ENCODE results near the gene SNCB.

Gene SNCB

GRCh38 chr5:176629853-176630680, at the start of gene SNCB, which contains the start of gene EIF4E1B:
Gene SNCB (minus strand): TSS chr5:176630534. CDS start chr5:176629654, 880 bp downstream.
Gene EIF4E1B (plus strand): TSS chr5:176630675. CDS start chr5:176642788, 12,113 bp downstream.
- peak in 2 of 3 experiments; percentile 25 to 63 for DNase-seq (ENCODE audit: low read depth in 3 of 3)

DNA sequence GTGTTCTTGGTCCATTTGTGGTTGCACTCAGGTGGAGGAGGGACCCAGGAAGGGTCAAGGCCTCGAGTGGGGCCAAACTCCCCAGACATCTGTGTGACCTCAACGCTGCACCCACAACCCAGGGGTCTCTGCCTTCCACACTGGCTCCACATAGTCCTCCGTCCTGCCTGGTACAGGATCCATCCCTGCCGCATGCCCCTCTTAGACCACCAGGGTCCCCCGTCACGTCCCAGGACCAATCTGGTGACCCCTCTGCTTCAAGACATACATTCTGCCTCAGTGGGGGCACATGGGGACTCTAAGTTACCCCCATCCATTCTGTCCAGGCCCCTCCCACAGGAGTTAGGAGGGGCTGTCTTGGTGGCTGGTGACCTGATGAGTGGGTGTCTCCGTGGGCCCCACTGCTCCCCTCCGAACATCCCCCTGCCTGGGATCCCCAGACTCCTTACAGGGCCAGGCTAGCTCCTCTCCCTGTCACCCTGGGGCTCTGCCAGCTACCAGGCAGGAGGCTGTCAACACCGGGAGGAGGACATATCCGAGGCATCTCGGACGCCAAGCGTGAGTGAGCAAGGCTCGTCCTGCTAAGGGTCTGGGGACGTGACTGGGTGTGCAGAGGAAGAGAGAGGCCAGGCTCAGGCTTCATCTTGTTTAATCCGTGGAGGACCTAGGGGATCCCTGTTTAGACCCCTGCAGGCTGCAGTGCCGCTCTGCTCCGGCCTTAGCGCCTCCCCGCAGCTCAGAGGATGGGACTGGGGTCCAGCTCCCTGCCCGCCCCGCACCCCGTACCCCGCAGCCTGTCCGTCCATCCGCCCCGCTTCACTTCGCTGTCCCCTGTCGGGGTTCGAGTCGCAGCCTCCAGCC, 49.3 kb upstream of the SNCB start:
- DNase-seq (ENCODE audit: low read depth in 3 of 3): no peak

GRCh38 chr5:176678584-176678983, 48.2 kb upstream of the SNCB start:
- no peak for DNase-seq (ENCODE audit: low read depth in 3 of 3)

- no peak for DNase-seq (ENCODE audit: low read depth in 3 of 3)
Observed at GRCh38 chr5:176677209-176677939, 47.0 kb upstream of the SNCB start.

GRCh38 chr5:176676361-176676824, 46.1 kb upstream of the SNCB start:
- DNase-seq (ENCODE audit: low read depth in 3 of 3): no peak

DNA sequence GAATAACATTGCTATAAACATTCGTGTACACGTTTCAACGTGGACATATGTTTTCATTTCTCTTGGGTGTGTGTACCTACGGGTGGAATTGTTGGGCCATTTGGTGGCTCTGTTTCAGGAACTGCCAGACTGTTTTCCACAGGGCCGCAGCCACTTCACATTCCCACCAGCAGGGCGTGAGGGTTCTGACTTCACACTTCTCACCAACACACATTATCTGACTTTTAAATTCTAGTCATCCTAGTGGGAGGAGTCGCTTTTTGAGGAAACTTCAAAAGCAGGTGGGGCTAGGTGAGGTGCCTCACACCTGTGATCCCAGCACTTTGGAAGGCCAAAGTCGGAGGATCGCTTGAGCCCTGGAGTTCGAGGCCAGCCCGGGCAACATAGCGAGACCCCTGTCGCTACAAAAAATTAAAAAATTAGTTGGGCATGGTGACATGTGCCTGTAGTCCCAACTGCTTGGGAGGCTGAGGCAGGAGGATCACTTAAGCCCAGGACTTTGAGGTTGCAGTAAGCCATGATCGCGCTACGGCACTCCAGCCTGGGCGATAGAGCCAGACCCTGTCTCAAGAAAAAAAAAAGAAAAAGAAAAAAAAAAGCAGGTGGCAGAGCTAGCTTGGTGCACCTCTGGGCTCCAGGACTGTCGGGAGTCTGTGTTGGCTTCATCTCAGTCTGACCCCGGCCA, 45.5 kb upstream of the SNCB start:
- no peak for DNase-seq (ENCODE audit: low read depth in 3 of 3)

GRCh38 chr5:176674799-176675198, 44.5 kb upstream of the SNCB start:
- DNase-seq (ENCODE audit: low read depth in 3 of 3): no peak

- no peak for DNase-seq (ENCODE audit: low read depth in 3 of 3)
Observed at GRCh38 chr5:176673651-176674583, 43.6 kb upstream of the SNCB start.

DNA sequence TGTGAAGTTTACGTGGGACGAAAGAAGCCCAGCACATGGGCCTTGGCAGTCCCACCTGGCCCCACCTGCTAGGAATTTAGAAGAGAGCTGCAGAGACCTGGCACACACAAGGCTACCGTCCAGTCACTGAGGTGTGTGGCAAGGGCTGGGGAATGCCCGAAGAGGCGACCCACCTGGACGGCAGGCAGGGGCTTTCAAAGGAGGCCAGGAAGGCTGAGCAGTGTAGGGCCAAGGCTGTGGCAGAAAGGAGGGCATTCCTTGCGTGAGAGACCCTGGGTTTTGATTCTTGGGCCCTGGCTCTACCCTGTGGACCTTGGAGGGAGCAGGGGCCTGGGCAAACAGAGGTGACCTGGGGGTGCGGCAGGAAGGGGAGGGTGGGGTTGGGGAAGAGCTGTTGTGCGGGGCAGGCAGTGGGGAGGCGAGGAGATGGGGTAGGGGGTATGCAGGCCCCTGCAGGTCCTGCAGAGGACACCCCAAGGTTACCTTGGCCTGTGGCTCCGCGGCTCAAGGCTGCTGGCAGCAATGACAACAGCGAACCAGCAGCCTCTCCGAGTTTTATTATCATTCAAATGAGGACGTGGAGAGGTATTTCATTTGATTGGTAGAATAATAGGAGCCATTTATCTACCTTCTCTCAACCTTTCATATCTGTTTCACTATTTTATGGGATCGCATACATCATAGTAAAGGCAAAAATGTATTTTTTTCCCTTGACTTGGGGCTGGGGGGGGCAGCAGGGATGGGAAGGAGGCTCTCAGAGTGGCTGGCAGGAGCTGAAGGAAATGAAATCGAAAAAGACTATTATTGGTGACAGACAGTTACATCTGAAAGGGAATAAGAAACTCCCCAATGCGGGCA, 41.8 kb upstream of the SNCB start:
- no peak for DNase-seq (ENCODE audit: low read depth in 3 of 3)

- DNase-seq (ENCODE audit: low read depth in 3 of 3): no peak
Observed at GRCh38 chr5:176671399-176671798, 41.1 kb upstream of the SNCB start.

GRCh38 chr5:176670449-176670848, 40.1 kb upstream of the SNCB start:
- no peak for DNase-seq (ENCODE audit: low read depth in 3 of 3)

- no peak for DNase-seq (ENCODE audit: low read depth in 3 of 3)
Observed at GRCh38 chr5:176667637-176668036, 37.3 kb upstream of the SNCB start.

- no peak for DNase-seq (ENCODE audit: low read depth in 3 of 3)
Observed at GRCh38 chr5:176665517-176665916, 35.2 kb upstream of the SNCB start.

GRCh38 chr5:176664886-176665285, 34.6 kb upstream of the SNCB start:
- no peak for DNase-seq (ENCODE audit: low read depth in 3 of 3)

DNA sequence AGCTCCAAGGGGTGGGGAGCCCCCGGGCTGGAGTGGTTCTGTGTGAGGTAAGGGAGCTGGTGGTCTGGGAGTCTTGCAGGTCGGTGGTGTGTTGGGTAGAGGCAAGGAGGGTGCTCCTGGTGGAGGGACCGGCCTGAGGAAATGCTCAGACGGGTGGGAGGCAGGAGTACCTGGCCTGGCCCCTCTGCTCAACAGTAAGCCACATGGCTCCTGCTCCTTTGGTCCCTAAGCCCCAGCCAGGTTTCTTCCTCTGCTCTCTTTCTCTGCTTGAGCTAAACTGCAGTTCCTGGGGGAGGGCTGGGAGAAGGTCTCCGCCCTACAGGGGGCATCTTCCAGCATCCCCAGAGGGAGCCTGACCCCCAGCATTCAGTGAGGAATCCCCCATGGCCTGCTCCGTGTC, 34.1 kb upstream of the SNCB start:
- DNase-seq (ENCODE audit: low read depth in 3 of 3): no peak

DNA sequence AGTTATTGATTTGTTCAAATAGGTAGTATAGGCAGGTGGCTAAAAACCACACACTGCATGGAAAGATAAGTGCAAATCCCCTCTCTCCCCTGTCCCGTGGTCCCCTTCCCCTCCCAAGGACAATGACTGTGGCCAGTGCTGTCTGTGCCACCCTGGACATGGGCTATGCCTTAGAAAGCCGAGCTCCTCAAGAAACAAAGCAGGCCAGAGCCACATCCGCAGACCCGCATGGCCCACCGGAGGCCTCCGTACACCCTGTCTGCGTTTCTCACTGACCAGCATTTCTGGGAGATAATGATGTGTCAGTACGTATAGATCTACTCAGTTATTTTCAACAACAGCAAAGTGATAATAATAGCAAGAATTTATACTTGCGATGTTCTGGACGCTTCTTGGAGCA, 33.2 kb upstream of the SNCB start:
- no peak for DNase-seq (ENCODE audit: low read depth in 3 of 3)

DNA sequence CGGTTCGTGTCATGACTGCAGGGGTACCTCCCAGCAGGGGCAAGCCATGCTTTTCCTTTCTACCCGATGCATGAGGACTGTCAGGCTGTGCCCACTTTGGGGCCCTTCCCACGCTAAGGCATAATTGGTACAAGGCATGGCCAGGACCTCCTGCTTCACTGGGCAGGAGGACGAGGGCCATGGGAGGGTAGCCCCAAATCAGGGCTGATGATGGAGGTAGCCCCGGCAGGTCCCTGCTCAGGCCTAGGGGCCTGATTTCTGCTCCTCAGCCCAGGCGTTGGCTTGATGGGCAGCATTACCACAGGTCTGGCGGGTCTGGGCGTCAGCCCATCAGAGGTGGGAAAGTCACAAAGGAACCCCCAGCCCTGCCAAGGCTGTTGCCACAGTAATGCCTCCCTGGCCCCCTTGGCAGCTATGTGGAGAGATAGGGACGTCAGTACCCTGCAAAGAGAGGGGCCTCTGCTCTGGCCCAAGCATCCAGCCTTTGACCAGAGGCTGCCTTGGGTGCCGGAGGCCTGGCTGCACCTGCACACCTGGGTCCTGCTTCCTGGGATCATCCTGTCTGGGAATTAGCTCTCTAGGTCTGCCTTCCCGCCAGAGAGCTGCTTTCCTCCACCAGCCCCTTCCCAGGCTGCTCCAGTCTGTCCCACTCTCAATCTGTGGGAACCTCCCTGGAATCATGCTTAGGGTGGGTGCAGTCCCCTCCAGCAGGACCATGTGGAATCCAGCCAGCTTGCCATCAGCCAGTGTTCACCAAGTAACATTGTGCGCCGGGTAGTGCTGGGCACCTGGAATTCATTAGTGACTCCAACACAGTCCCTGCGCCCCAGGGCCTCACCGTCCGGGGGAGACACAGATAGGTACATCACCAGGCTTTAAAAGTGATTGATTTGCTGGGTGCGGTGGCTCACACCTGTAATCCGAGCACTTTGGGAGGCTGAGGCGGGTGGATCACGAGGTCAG, 32.3 kb upstream of the SNCB start:
- no peak for DNase-seq (ENCODE audit: low read depth in 3 of 3)

- DNase-seq (ENCODE audit: low read depth in 3 of 3): no peak
Observed at GRCh38 chr5:176661676-176662075, 31.3 kb upstream of the SNCB start.
